Hematopoietic multipotent progenitor cell treated with erythropoietin and hydrocortisone succinate and interleukin-3 and kit ligand, for 17 days (in vitro differentiated cells): Measurements from ENCODE around the gene NOTCH4.
A peak's percentile ranks its signal among the peaks of the same experiment; 100 is the strongest.

ENCODE experiments used
- DNase-seq: peaks from one replicate; pipeline ENCODE4 v3.0.0-alpha.2; 2015; ENCODE audit warnings: low spot score

Gene NOTCH4

DNA sequence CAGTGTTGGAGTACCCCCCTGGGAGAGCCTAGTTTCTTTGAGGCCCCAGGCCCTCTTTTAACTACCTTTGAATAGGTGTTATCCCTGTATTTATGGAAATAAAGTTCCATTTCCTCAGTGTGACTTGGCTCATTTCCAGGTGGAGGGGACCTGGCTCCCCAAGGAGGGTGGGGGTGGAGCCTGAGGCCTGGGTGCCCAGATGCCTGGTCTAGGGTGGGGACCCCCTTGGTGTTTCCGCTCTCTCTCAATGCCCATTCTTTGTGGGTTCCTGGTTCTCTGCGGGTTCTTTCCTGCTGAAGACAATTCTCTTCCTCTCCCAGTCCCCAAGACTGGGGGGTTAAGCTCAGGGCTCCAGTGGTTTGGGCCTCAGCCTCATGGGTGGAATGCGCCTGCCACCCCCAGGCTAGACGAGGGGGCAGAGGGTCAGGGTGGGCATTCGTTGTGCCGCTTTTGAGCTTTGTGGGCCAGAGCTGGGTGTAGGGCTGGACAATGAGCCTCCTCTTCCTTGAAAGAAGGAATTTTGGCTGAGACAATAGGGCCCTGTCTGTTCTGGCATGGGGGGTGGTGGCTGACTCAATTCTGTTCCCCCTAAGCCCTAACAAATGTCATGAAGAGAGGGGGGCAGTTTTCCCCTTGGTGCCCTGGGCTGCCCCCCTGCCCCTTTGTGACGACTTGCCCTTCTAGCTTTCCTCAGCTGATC is 60.2 kb downstream of the NOTCH4 start:
- no peak for DNase-seq

DNA sequence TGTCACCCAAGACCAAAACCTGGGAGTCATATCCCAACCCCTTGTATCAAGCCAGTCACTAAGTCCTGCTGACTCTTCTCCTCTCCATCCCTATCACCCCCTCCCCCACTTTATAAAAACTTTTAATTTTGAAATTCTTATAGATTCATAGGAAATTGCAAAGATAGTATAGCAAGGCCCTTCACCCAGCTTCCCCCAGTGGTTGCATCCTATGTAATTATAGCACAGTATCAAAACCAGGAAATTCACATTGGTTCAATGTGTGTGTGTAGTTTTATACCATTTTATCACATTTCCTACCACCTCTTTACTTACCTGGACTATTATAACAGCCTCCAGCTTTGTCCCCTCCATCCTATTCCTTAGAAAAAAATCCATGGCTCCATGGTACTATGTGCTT is 65.8 kb downstream of the NOTCH4 start:
- no peak for DNase-seq

- no peak for DNase-seq
Measured at GRCh38 chr6:32156891-32157290, 67.0 kb downstream of the NOTCH4 start.

DNA sequence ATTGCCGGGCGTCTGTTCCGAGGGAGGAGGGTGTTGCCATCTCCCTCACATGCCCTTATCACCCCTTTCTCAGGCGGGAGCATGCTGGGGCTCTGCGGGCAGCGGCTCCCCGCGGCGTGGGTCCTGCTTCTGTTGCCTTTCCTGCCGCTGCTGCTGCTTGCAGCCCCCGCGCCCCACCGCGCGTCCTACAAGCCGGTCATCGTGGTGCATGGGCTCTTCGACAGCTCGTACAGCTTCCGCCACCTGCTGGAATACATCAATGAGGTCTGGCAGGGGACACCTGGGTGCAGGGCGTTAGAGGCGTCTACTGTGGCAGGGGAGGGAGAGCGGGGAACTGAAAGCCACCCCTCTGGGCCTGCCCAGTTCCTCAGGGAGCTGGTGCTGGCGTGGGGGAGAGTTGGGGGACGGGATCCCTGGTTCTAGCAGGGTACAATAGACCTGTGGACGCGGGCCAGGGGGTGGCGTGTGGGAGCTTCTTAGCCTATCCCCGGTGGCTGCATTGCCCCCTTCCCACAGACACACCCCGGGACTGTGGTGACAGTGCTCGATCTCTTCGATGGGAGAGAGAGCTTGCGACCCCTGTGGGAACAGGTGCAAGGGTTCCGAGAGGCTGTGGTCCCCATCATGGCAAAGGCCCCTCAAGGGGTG is 69.2 kb downstream of the NOTCH4 start:
- DNase-seq = peak; percentile 77

GRCh38 chr6:32153564-32154513 is 70.0 kb downstream of the NOTCH4 start, which contains the start of gene PPT2:
Gene PPT2 (plus strand): TSS chr6:32154141. CDS start chr6:32154595, 454 bp downstream.
- DNase-seq = peak; percentile 79

DNA sequence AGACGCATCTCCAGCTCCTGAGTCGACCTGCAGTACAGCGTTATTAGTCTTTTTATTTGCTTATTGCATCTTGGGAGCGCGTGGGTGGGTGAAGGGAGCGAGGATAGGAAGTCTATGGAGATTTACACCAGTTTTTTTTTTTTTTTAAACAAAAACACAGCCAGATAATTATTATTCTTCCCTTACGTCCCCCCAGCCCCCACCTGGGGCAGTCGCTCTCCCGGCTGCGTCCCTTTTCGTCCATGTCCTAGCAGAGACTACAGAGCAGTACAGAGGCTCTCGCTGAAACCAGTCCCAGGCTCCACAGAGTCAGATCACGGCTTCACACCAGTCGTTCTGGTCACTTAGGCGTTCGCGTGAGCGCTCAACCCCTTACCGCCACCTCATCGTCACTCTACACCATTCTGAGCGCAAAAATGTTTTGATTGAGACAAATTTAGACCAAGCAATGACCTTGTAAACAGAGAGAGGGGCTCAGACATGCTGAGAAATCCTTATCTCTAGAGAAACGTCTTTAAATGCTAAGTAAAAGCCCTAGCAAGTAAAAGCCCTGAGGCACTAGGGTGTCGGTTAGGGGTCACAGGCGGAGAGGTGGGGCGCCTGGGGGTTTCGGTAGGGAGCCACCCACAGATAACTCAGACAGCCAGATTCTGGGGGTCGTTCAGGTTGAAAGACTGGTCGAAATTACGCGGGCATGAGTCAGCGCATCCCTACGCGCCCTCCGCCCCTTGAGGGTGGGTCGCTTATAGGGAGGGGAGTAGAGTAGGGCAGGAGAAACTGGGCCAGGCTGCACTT is 70.9 kb downstream of the NOTCH4 start:
- DNase-seq = no peak

GRCh38 chr6:32151863-32152768 is 71.8 kb downstream of the NOTCH4 start, which contains the start of gene PRRT1:
Gene PRRT1 (minus strand): TSS chr6:32151939. CDS start chr6:32151827, 112 bp downstream.
- no peak for DNase-seq

- no peak for DNase-seq
Measured at GRCh38 chr6:32151181-32151862, 72.5 kb downstream of the NOTCH4 start.

GRCh38 chr6:32149932-32150870 is 73.7 kb downstream of the NOTCH4 start:
- DNase-seq = no peak

- DNase-seq = no peak
Measured at GRCh38 chr6:32149092-32149755, 74.6 kb downstream of the NOTCH4 start.

- DNase-seq = peak; percentile 85
Measured at GRCh38 chr6:32148289-32149091, 75.4 kb downstream of the NOTCH4 start.

GRCh38 chr6:32147401-32148132 is 76.3 kb downstream of the NOTCH4 start:
- DNase-seq = peak; percentile 54

DNA sequence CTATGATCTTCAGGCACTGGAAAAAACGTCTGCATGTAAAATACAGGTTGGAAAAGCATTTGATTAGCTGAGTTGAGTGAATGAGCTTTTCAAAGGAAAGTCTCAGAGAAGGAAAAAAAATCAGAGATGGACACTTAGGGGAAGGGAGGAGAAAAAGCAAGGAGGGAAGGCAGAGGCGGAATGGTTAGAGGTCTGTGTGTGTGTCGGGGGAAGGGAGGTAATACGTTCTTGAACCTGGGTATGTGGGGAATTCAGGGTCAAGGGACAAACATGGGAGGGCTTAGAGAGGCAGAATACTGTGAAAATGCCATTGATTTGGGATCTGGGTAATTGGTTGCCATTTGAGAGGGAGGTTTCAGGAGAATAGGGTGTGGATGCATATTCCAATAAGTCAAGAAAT is 77.2 kb downstream of the NOTCH4 start:
- no peak for DNase-seq

GRCh38 chr6:32146287-32146686 is 77.6 kb downstream of the NOTCH4 start:
- no peak for DNase-seq
